HG03103 (cell line): Measurements from ENCODE around the gene AKR1D1.
A peak's percentile ranks its signal among the peaks of the same experiment; 100 is the strongest.
"Not testable (repeated sequence)": the region's sequence is repeated elsewhere in the genome, so short reads cannot be mapped to it uniquely, and the experiment has no call there.

ENCODE experiments used
- ATAC-seq: cut with Tn5 transposase; IDR thresholded peaks from one replicate; pipeline ENCODE4 v1.9.1; 2021; ENCODE audit warnings: low read depth; ENCODE audit not compliant: unreplicated experiment

AKR1D1 gene

DNA sequence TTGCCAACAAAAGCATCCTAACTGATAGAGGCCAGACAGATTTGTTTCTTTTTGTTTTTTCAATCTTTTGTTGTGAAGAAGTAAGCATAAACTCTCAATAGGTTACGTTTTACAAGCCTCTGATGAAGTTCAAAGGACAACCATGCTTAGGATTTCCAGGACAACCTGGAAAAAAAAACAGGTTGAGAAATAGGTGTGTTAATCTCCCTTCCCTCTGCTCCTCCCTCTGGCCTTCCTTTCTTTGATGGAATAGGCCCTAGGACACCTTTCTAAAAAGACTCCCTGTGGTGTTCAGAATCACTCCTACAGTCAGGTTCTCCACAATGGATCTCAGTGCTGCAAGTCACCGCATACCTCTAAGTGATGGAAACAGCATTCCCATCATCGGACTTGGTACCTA is at the start of gene AKR1D1:
Gene AKR1D1, plus strand, starts transcription at position 264 of the 400 bp plus-strand sequence. Its CDS starts 60 bp downstream, at position 324.
- ATAC-seq = no peak

GRCh38 chr7:138027100-138027499 is 49.2 kb upstream of the AKR1D1 start:
- ATAC-seq = no peak

GRCh38 chr7:138029126-138029525 is 47.1 kb upstream of the AKR1D1 start:
- ATAC-seq = no peak

DNA sequence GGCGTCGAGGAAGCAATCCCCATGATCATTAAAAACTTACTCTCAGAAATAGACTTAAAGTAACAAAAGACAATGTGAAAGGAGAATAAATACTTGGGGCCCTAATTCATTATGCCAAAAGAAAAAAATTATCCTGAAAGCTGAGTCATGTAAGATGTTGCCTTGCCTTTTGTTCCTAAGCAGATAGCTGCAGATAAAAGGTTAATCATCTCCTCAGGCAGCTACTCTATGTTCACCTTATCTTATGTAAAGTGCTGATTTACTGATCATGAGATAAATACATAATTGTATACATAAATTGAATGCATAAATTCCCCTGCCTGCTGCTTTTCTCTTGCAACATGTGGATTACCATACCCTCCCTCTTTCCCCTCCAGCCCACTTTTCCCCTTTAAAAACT is 46.3 kb upstream of the AKR1D1 start:
- ATAC-seq = no peak

DNA sequence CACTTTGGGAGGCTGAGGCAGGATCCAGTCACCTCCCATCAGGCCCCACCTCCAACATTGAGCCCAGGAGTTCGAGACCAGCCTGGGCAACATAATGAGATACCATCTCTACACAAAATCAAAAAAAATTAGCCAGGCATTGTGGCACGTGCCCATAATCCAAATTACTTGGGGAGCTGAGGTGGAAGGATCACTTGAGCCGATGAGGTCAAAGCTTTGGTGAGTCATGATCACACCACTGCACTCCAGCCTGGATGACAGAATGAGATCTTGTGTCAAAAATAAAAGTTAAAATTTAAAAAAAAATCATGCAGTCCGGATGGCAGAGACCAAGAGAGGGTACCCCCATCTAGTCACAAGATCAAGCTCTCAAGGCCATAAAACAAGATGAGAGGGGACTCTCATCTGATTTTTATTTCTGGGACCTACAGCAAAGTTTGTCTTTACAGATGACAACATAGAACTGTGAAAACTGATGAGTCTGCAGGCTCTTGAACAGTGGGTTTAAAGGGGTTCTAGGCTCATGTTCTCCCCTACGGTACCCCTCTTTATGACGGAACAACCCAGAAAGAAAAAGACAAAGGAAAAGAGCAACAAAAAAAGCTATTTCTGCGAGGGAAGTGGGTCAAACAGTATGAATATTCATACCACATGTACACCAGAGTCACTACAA is 45.4 kb upstream of the AKR1D1 start:
- ATAC-seq = no peak

DNA sequence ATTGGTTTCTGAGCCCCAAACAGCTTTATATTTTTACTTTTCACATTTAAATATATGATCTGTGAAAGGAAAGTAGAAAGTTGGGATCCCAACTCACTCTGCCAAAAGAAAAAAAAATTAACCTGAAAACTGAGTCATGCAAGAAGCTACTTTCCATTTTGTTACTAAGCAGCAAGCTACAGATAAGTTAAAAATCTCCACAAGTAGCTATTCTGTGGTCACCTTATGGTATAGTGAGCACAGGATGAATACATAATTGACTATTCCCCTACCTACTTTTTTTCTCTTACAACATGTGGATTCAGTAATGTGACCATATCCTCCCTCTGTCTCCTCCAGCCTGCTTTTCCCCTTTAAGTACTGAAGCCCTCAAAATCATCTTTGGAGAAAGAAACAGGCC is 44.1 kb upstream of the AKR1D1 start:
- peak; percentile 71 for ATAC-seq

- ATAC-seq = no peak
Measured at GRCh38 chr7:138032770-138033169, 43.5 kb upstream of the AKR1D1 start.

DNA sequence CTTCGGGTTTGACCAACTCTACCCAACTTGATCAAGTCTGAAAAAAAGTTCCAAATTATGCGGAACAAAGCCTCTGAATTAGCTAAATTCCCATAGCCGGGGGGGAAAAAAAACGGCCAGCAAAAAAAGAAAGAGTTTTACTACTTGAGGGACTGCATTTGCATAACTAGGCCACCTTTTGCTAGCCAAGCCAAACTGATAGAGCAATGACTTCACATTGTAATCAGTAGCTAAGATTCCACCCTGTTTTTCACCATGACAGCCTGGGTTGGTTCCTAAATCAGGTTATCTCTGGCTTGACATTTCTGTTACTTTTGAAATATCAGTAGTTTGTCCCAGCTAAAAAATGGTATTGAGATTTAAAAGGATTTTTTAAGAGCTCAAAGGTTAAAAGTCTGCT is 43.0 kb upstream of the AKR1D1 start:
- no peak for ATAC-seq

DNA sequence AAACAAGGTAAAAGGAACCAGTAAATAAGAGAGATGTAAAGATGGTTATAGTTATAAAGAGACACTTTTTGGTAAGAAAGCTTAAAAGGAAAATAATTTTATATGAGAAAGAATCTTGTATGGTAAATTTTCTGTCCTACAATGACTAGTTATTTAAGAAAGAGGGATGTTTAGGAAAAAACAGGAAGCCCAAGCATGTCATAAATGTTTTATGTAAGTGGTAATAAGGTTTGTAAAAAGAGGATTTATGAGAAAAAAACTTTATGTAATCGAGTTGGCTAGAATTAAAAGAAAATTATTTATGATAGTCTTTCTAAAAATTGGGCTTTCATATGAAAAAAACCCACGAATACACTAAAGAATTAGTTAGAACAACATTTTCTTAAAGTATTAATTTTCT is 40.1 kb upstream of the AKR1D1 start:
- no peak for ATAC-seq

DNA sequence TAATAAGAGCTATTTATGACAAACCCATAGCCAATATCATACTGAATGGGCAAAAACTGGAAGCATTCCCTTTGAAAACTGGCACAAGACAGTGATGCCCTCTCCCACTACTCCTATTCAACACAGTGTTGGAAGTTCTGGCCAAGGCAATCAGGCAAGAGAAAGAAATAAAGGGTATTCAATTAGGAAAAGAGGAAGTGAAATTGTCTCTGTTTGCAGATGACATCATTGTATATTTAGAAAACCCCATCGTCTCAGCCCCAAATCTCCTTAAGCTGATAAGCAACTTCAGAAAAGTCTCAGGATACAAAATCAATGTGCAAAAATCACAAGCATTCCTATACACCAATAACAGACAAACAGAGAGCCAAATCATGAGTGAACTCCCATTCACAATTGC is 36.2 kb upstream of the AKR1D1 start:
- ATAC-seq = not testable (repeated sequence)

DNA sequence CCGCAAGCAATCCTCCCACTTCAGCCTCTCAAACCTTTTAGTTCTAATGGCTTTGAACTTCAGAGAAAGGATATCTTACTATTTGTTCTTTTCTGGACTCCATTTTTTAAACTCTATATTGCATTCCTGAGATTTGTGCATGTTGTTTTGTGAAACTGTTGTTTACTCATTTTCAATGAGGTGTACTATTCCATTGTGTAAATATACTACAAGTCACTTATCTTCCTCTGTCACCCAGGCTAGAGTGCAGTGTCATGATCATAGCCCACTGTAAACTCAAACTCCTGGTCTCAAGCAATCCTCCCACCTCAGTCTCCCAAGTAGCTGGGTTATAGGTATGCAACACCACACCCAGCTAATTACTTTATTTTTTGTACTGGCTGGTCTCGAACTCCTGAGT is 31.4 kb upstream of the AKR1D1 start:
- no peak for ATAC-seq

GRCh38 chr7:138047907-138048306 is 28.4 kb upstream of the AKR1D1 start:
- ATAC-seq = no peak

GRCh38 chr7:138049505-138050116 is 26.6 kb upstream of the AKR1D1 start:
- no peak for ATAC-seq

- ATAC-seq = not testable (repeated sequence)
Measured at GRCh38 chr7:138051712-138052247, 24.5 kb upstream of the AKR1D1 start.

DNA sequence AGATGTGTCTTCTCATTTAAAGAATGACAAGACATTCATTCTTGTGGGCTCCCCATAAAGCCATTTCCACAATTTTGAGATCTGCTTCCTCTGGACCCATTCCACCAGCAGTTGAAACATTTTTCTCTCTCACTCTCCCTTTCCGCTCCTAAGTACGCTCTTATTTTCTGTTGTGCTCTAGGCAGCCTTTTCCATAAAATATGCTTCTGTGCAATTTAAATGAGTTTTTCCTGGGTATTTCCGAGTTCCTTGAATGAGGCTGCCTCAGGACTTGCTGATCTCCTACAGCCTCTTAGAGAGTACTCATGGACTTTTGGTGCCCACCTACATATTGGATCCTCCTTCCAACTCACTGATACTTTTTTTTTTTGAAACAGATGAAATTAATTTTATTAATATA is 23.6 kb upstream of the AKR1D1 start:
- no peak for ATAC-seq

- not testable (repeated sequence) for ATAC-seq
Measured at GRCh38 chr7:138055698-138056097, 20.6 kb upstream of the AKR1D1 start.

DNA sequence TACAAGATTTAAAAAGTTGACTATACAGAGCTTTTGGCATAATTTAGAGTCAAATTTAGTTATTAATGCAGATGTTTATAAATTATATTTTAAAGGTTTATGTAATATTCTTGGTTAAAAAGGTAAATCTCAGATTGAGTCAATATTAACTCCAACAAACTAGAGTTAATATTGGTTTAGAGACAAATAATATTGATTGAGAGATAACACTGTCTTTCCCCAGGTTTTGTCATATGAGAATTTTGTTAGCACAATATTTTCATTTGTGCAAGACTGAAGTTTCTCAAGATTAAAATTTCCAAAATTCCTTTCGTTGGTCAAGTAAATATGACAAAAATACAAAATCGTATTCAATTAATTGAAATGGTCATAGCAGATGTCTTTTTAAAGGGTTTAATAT is 12.9 kb upstream of the AKR1D1 start:
- ATAC-seq = no peak

DNA sequence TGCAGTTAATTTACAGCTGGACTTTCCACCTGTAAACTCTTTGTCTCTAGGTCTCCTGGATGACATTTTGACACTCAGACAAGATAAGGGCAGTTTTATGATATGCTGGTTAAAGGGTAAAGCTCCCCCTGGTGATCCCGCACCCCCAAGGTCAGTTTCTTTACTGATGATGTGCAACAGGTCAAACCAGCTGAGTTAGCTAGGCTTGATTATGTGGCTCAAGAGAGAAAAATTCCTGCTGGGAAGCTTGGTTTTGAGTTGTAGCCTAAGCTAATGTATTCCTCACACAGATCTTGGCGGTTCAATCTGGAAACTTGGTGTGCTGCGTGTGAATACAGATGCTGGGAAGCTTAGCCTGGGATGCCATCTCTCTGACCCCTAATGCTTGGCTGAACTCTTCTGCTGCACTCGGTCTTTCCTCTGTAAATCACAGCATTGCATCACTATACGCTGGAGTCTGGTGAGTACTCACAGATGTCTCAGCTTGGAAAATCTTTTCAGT is 11.4 kb upstream of the AKR1D1 start:
- ATAC-seq = no peak

GRCh38 chr7:138065827-138066226 is 10.4 kb upstream of the AKR1D1 start:
- no peak for ATAC-seq

DNA sequence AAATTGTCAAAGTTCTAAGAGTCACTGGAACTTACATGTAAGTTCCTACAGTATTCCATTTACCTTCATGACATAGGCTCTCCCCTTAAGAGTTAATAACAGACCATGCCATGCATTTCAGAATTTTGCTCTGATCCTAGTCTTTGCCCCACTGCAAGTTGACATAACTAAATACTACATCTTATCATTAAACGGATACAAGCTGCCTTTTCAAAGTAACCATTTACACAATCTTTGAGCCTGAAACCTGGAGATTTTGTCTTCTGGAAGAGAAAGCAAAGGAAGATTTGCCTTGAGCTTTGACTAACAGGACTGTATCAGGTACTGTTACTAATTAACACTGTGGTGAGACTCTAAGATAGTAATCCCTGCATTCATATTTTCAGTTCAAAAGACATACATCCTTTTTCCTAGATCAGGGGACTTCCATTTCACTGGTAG is 9.3 kb upstream of the AKR1D1 start:
- ATAC-seq = no peak

DNA sequence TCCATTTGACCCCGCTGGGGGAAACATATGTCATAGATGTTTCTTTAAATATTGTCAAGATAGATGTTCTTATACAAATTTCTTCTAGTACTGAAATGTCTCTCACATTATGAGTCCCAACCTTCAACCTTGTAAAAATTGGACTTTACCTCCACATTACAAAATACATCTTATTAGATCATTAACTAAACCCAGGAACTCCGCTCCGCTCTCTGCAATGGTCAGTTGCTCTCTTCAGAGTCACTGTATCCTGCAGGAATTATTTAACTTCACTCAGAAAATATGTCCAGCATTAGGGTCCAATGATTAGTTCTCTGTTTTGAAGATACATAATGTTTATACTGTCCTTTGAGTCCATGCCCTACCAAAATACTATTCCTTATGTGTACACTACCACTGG is 8.5 kb upstream of the AKR1D1 start:
- ATAC-seq = no peak

GRCh38 chr7:138070908-138071307 is 5.4 kb upstream of the AKR1D1 start:
- ATAC-seq = no peak
